HG03095 (cell line): ENCODE measurements around the gene RRP9.

ENCODE experiments used
- ATAC-seq: cut with Tn5 transposase; IDR thresholded peaks from one replicate; pipeline ENCODE4 v1.9.1; 2021; ENCODE audit warnings: moderate library complexity; ENCODE audit not compliant: unreplicated experiment

Gene RRP9

GRCh38 chr3:51974277-51974962, 32.7 kb upstream of the RRP9 start:
- ATAC-seq: no peak

GRCh38 chr3:51971350-51971749, 29.6 kb upstream of the RRP9 start:
- no peak for ATAC-seq

- no peak for ATAC-seq
These were observed 29.0 kb upstream of the RRP9 start for GRCh38 chr3:51970606-51971300.

GRCh38 chr3:51969841-51970240, 28.1 kb upstream of the RRP9 start:
- ATAC-seq: no peak

- no peak for ATAC-seq
These were observed 27.4 kb upstream of the RRP9 start for GRCh38 chr3:51968883-51969678.

GRCh38 chr3:51968170-51968775, 26.6 kb upstream of the RRP9 start:
- no peak for ATAC-seq

GRCh38 chr3:51967384-51968169, 25.9 kb upstream of the RRP9 start, which contains the start of gene PCBP4:
TSS of gene PCBP4 (minus strand) at chr3:51967454. CDS start at chr3:51961240, 6,214 bp downstream.
- ATAC-seq: peak; percentile 49

- ATAC-seq: no peak
These were observed 25.2 kb upstream of the RRP9 start for GRCh38 chr3:51966922-51967383.

GRCh38 chr3:51966486-51966885, 24.8 kb upstream of the RRP9 start:
- ATAC-seq: no peak

GRCh38 chr3:51966016-51966415, 24.3 kb upstream of the RRP9 start:
- ATAC-seq: no peak

GRCh38 chr3:51964521-51964920, 22.8 kb upstream of the RRP9 start:
- no peak for ATAC-seq

GRCh38 chr3:51963951-51964451, 22.3 kb upstream of the RRP9 start:
- no peak for ATAC-seq

- ATAC-seq: no peak
These were observed 21.3 kb upstream of the RRP9 start for GRCh38 chr3:51962854-51963530.

GRCh38 chr3:51961602-51962569, 20.2 kb upstream of the RRP9 start:
- ATAC-seq: no peak

GRCh38 chr3:51961011-51961410, 19.3 kb upstream of the RRP9 start:
- ATAC-seq: no peak

- ATAC-seq: no peak
These were observed 18.7 kb upstream of the RRP9 start for GRCh38 chr3:51960386-51960785.

GRCh38 chr3:51959651-51960050, 17.9 kb upstream of the RRP9 start:
- ATAC-seq: no peak
